GM18870 (cell line): Measurements from ENCODE around the gene POMGNT1.

ENCODE experiments used
- ATAC-seq: cut with Tn5 transposase; IDR thresholded peaks from one replicate; pipeline ENCODE4 v1.9.1; 2021; ENCODE audit warnings: moderate library complexity; ENCODE audit not compliant: unreplicated experiment

The POMGNT1 gene

DNA sequence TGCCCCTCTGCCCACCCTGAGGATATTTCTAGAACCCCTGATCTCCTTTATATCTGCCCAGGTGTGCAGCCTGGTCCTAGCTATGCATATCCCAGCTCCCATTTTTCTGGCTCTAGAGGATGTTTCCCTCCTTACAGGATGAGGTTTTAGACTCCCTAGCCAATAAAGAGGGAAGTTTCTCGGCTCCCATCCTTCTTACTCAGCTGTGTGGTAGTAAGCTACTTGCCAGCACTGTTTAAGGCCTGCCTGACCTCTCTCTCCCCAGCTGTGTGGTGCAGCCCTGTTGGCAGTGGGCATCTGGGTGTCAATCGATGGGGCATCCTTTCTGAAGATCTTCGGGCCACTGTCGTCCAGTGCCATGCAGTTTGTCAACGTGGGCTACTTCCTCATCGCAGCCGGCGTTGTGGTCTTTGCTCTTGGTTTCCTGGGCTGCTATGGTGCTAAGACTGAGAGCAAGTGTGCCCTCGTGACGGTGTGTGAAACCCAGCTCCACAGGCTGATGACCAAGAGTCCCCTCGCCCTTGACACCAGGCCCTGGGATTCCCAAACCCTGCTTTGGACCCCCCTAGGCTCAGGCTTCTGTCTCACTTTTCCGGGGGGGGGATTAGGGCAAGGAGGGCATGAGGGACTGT, 14.2 kb downstream of the POMGNT1 start:
- ATAC-seq = no peak

DNA sequence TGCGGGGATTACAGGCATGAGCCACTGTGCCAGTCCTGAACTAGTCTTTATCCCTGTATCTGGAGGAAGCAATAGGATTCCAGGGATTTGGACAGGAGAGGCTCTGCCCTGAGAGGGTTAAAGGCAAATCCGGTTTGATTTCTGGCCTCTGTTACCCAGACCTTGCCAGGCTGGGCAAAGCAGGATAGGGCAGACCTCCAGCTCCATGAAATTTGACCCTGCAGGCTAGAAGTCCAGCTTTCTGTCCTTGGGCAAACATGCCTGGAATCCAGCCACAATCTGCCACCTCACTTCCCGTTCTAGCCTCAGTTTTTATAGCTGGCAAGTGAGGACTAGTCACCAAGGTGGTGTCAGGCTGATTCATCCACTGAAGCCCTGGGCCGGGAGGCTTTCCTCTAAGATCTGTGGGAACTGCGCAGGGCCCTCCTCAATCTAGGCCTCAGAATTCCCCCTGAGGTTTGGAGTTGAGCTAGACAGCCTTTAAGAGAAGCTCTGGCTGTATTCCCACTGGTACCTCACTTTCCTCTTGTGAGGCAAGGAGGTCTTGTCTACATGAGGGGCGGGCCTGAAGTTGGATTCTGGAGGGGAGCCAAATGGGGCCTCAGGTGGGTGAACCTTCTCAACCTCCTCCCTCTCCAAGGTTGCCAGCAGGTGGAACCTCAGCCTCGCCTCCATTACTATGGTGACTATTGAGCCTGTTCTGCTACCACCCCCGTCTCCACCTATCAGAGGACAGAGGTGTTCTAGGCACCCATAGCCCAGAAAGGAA, 15.0 kb downstream of the POMGNT1 start:
- no peak for ATAC-seq

DNA sequence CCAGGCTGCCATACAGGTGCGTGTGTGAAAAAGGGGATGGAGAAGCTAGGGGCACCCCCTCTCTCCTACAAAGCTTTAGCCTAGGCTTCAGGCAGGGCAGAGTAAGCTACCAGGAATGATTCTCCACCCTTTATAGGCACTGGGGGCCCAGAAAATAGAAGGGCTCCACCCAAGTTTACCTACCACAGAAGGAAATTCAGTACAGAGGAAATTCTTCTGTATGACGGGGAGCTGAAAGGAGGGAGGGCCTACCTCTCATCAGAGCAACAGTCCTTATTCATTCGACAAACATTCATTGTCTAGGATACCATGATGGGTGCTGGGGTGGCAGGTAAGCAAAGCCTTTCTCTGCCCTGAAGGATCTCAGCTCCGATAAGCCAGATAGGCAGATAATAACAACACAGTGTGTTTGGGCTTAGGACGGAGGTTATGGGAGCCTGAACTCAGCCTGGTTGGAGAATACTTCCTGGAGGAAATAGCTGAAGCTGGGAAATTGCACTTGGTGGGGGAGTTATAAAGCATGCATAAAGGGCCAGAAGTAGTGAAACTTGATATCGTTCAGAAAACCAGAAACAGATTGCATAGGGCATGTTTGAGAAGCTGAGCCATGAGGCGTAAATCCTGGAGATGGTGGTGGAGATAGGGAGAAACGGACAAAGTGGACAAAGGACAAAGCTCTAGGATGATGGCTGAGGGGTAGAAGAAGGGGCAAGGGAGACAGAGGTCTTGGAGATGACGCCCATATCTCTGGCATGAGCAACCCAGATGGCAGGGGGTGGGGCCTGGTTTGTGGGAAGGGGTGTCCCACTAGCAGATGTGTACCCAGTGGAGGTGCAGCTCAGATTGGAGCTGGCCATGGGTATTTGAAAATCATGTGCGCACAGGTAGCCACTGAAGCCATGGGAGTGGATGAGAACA, 16.6 kb downstream of the POMGNT1 start:
- no peak for ATAC-seq

GRCh38 chr1:46180082-46180616, 18.1 kb downstream of the POMGNT1 start:
- ATAC-seq = no peak

DNA sequence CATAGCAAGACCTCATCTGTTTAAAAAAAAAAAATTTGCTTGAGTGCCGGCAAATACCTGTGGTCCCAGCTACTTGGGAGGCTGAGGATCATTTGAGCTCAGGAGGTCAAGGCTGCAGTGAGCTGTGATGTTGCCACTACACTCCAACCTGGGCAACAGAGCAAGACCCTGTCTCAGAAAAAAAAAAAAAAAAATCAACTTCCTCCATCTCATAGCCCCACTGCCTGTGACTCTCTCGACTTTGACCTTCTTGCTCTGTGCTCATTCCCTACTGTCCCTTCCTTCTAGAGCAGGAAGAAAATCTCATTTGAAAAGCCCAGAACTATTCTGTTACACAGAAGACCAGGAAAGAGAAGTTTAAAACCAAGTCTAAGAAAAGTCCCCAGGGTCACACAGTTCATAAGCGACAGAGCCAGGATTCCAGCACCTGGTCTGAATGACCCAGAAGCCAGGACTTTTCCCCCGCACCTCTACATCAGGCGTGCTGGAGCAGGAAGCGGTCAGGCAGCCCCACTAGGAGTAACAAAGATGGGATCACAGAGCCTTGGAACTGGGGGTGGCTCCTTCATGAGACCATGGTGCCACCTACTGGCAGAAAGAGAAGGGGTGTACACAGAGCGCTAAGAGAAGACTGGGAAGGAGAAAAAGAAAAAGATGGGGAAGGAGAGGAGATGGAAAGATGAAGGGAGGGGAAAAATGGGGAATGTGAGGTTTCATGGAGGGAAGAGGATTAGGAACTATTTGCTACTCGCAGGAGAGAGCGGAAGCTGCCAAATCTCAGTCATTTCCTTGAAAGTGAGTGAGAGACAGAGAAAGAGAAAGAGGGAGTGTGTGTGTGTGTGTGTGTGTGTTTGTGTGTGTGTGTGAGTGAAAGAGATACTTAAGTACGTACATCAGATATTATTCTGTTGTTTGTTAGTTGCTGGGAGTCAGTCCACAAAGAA, 18.8 kb downstream of the POMGNT1 start:
- no peak for ATAC-seq

DNA sequence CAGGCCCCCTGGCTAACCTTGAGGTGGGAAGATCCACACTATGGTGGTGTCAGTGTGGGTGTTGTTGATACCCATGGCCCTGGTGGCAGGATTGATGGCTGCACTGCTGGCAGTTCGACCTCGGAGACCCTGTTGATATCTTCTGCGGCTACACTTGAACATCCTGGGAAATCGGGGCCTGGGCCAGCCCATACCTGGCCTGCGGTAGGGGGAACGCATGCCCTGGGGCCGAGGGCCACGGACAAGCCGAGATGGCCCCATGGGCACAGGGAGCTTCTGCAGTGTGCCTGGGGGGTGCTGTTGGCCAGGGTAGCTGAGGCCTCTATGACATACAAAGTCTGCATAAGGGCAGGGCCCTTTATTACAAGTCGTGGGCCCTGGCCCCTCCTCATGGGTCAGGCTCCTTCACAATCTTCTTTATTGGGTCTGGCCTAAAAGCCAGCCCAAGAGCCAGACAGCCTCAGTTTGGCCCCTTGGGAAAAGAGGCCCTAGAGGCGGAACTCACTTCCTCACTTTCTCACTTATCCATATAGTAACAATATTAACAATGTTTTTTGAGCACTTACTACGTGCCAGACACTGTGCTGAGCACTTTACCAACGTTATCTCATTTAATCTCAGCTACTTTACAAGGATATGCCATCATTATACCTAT, 21.9 kb downstream of the POMGNT1 start, which contains the start of gene P3R3URF:
P3R3URF (minus strand) TSS at position 278 of the 655 bp plus-strand sequence; CDS start at position 261, 17 bp downstream.
- no peak for ATAC-seq

DNA sequence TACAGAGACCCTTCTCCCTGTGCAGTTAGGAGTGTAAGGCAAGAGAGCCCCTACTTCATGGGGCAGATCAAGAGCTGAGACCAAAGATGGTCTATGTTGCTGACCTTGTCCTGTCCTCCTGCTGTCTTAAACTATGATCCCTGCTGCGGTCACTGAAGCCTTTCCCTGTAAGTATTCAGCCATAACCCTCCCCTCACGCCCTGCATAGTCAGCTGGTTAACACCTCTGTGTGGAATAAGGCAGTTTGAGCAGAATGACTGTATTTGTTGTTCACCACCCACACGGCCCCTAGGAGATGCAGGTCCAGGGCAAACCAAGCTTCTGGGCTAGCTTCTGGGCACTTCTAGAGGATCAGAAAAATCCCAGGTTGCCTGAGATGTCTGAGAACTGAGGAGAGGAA, 23.0 kb downstream of the POMGNT1 start:
- ATAC-seq = no peak

- ATAC-seq = no peak
These were observed 23.6 kb downstream of the POMGNT1 start, which contains the start of gene TSPAN1 for GRCh38 chr1:46174448-46175231. Gene TSPAN1 (plus strand): TSS chr1:46175087. CDS start chr1:46181108, 6,021 bp downstream.

DNA sequence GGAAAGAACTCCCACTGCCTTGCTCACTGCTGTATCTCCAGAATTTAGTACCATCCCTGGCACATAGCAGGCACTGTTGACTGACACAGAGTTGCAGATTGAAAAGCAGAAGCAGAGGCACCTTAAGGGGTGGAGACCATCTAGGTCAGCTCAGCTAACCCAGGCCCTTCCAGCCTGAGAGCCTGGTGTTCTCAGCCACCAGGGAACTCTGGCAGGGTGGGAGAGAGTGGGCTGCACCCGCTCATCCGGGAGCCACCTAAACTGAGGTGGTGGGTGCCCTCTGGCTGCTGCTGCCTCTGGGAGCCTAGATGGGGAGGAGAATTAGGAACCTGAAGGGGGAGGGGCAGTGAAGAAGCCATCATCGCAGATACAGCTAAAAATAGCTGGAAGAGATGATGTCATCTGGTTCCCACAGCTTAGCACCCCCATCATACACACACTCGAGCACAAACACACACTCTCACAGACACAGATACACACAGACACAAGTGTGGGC, 24.8 kb downstream of the POMGNT1 start:
- no peak for ATAC-seq

- no peak for ATAC-seq
These were observed 25.9 kb downstream of the POMGNT1 start for GRCh38 chr1:46172321-46172720.

- ATAC-seq = no peak
These were observed 26.4 kb downstream of the POMGNT1 start for GRCh38 chr1:46171871-46172270.

DNA sequence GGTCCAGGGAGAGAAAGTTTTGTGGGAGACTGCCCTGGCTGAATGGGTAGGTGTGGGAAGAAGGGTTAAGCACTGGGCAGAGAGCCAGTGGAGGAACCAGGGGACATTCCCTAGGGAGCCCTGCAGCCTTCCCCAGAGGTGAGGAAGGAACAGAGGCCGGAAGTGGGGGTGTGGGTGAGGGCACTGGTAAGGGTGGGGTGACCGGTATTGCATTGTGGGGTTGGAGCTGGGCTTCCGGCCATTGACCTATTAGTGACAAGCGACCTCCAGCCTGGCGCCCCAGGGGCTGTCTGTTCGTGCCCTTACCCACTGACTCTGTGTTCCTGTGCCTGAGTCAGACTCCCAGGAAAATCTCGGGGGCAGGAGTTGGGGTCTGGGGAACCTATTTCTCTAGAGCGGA, 26.9 kb downstream of the POMGNT1 start:
- no peak for ATAC-seq

DNA sequence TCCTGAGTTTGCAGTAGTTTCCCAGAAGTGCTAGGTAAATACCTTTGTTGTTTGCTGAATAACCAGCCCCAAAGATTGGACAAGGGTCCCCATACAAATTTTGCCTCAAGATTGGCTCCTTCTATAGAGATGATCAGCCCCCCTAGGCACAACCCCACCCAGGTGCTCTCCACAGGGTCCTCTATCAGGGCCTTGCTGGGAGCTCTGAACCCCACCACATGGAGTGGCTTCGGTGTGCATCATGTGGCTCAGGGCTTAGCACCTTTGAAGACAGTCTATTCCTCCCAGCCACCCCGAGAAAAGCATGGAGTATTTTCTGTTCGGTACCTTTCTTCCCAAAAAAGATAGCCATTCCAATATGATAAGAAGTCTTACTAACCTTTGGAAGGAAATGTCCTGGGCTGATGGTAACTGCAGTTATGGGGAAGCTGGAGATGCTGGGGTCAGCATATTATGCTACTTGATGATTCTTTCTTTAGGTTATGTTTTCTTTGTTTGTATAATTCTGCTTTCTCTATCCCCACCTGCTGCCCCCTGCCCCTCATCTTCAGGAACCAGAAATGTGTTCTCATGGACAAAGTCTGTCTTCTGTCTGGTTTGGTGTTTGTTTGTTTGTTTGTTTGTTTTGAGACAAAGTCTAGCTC, 28.3 kb downstream of the POMGNT1 start:
- ATAC-seq = no peak

DNA sequence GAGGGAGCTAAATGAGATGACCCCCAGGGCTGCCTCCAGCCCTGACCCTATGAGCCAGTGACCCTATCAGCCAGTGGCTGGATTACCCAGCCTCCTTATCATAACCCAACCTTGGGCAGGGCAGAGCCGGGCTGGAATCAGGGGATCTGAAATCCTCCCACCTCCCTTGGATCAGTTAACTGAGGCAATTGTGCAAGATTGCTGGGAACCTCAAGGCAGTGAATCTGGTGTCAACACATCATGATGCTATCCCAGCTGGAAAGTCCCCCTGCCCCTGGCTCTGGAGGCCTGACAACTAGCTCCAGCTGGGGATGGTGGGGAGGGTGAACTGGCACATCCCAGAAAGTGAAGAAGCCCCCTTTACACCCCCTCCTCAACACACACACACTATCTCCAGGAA, 29.8 kb downstream of the POMGNT1 start:
- no peak for ATAC-seq

DNA sequence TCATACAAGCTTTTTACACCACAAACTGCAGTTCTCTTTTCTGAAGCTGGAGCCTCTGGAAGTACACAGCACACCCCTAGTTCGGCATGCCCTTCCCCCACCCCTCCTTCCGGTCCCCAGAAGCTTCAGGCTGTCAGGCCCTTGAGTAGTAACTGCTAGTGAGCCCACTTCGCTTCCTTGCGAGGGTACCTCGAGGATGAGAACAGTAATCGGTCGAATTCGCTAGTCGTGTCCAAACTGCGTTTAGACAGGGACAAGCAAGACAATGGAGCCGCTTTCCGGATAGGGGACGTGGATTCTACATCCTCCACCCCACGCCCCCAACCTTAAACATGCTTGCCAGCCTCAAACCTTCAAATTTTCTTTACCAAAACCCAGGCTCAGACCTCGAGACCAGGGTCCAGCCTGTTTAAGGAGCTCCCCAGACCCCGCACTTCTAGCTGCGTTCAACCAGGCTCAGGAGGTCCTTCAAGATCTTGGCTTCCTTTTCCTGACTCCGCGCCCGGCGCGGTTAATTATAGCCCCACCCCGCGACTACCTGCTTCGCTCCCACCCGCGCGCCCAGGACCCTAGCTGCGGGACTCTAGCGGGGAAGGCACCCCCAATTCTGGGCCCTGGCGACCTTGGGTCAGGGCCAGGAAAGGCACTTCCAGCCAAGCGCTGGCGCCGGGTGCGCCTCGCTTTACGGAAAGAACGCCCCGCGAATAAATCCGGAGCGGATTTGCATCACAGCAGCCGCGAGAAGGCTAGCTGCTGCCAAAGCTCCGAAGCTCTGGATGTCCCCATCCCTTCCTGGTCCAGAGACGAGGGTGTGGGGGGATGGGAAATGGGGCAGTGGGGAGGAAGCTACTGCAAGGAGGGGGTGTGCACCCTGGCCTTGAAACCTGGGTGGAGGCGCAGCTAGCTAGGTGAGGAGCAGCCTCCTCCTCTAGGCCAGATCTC, 31.4 kb downstream of the POMGNT1 start:
- no peak for ATAC-seq

GRCh38 chr1:46160212-46160611, 38.0 kb downstream of the POMGNT1 start:
- ATAC-seq = no peak

- no peak for ATAC-seq
These were observed 38.7 kb downstream of the POMGNT1 start for GRCh38 chr1:46159516-46159915.
